ENCODE measurements around the gene TEX261.

DNA sequence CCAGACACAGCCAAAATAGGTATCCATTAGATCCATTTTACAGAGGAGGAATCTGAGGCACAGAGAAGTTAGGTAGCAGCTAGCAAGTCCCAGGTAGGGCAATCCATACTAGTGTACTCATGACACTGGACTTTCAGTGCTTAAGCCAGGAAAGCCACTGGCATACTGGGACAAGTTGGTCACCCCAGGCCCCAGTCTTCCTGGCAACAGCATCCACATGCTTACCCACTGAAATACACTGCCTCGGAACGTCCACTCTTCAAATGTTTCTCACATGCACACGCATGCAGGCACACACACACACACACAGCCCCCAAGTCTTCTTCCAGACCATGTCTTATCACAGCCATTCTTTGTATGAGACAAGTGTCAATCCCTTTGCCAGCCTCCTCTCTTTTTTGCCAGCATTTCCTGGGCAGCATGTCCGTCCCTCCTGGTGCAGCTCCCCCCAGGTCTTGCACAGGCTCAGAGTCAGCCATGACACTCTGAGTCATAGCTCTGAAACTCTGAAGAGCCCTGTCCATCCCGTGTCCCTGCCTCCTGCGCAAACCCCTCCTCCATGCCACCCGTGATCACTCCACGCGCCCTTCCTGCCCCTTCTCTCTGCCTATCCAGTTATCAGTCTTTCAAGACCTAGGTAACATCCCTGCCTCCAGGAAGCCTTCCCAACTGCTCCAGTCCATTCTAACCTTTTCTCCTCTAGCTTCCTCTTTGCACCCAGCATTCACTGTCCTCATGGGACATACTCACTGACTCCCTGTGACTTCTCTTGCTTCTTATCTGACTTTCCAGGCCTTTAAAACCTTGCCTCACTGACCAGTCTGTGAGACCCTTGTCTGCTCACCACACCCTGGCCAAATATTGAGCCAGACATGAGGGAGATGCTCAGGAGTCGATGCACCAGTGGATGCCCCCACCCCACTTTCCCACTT, 10.9 kb upstream of the TEX261 start:
- TF ChIP-seq, protein P1, sequence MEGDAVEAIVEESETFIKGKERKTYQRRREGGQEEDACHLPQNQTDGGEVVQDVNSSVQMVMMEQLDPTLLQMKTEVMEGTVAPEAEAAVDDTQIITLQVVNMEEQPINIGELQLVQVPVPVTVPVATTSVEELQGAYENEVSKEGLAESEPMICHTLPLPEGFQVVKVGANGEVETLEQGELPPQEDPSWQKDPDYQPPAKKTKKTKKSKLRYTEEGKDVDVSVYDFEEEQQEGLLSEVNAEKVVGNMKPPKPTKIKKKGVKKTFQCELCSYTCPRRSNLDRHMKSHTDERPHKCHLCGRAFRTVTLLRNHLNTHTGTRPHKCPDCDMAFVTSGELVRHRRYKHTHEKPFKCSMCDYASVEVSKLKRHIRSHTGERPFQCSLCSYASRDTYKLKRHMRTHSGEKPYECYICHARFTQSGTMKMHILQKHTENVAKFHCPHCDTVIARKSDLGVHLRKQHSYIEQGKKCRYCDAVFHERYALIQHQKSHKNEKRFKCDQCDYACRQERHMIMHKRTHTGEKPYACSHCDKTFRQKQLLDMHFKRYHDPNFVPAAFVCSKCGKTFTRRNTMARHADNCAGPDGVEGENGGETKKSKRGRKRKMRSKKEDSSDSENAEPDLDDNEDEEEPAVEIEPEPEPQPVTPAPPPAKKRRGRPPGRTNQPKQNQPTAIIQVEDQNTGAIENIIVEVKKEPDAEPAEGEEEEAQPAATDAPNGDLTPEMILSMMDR (IDR thresholded peaks at IDR 0.05; ENCODE audit: insufficient read depth, low read length, poor library complexity, severe bottlenecking): no peak
- no peak for TF ChIP-seq EZH2phosphoT487 (conservative IDR thresholded peaks at IDR 0.05; ENCODE audit: low read length)
